SU-DHL-6 (cell line): ENCODE measurements around the gene ACOX1.

Experiments
- EZH2phosphoT487 ChIP-seq: fragments of 200-600 bp; sonication (generic), shearing (Covaris generic); conservative IDR thresholded peaks from 2 replicates; pipeline ENCODE4 v1.6.1; 2018; ENCODE audit warnings: mild to moderate bottlenecking, antibody characterized with exemption, low read length, moderate library complexity, mixed read lengths
- TF ChIP-seq, protein P1 (sequence below): fragments of 200-600 bp; sonication (generic); IDR thresholded peaks from one replicate; pipeline ENCODE4 v1.5.1; 2017; ENCODE audit warnings: antibody characterized with exemption, mild to moderate bottlenecking, low read length, moderate library complexity; ENCODE audit not compliant: insufficient read depth, poor library complexity, severe bottlenecking

DNA sequence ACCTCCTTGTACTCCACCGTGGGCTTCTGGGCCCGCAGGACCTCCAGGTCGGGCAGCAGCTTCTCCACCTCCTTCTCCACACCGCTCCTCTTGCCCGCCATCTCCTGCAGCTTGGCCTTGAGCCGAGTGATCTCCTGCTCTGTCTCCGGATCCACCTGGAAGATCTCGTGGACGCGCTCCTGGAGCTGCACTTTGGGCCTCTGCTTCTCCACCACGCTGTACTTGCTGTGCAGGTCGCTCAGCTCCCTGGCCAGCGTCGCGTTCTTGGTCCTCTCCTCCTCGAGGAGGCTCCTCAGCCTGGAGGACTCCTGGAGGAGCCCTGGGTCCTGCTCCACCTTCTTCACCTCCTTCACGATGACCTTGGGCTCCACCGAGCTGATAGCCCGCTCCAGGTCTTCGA lies 30.5 kb upstream of the ACOX1 start:
- TF ChIP-seq, protein P1, sequence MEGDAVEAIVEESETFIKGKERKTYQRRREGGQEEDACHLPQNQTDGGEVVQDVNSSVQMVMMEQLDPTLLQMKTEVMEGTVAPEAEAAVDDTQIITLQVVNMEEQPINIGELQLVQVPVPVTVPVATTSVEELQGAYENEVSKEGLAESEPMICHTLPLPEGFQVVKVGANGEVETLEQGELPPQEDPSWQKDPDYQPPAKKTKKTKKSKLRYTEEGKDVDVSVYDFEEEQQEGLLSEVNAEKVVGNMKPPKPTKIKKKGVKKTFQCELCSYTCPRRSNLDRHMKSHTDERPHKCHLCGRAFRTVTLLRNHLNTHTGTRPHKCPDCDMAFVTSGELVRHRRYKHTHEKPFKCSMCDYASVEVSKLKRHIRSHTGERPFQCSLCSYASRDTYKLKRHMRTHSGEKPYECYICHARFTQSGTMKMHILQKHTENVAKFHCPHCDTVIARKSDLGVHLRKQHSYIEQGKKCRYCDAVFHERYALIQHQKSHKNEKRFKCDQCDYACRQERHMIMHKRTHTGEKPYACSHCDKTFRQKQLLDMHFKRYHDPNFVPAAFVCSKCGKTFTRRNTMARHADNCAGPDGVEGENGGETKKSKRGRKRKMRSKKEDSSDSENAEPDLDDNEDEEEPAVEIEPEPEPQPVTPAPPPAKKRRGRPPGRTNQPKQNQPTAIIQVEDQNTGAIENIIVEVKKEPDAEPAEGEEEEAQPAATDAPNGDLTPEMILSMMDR = no peak
- no peak for TF ChIP-seq EZH2phosphoT487
